SH-SY5Y (cell line): Measurements from ENCODE around the gene ADCY5.

Experiments
- GATA2 ChIP-seq: IDR thresholded peaks from 2 replicates; pipeline ENCODE4 v1.6.1; 2011; ENCODE audit warnings: mild to moderate bottlenecking, low read depth, low read length
- GATA3 ChIP-seq: IDR thresholded peaks from 2 replicates; pipeline ENCODE4 v1.6.1; 2011; ENCODE audit warnings: low read depth, mild to moderate bottlenecking, low read length, moderate library complexity

GRCh38 chr3:123401836-123402530 lies 46.9 kb downstream of the ADCY5 start:
- no peak for TF ChIP-seq GATA2
- no peak for TF ChIP-seq GATA3
